SK-N-SH (cell line): ENCODE data around the gene CYP20A1. TPM values are rescaled to one million over a fixed set of nuclear protein-coding genes. Genes with fewer than 3 reads are reported as not detected.

Experiments used
- CTCF ChIA-PET: fragments of 300-600, 350-600 bp; formaldehyde crosslinking; extraction: SDS; loops from one replicate; lab custom pipeline; 2021; lab: Yijun Ruan, JAX
- POLR2A ChIA-PET: fragments of 350-600 bp; sonication (Branson Sonifier 250); formaldehyde crosslinking; extraction: SDS; loops from one replicate; lab custom pipeline; 2020; ENCODE audit warnings: antibody characterized with exemption, inconsistent platforms; lab: Yijun Ruan, JAX
- DNase-seq: peaks from one replicate; pipeline ENCODE4 v3.0.0; 2012
- H2AFZ ChIP-seq: fragments of 200-600 bp; sonication (generic); 2 replicates; pipeline ENCODE4 v1.8.1; 2016; ENCODE audit warnings: antibody characterized with exemption, mild to moderate bottlenecking, low read depth
- H3F3A ChIP-seq: fragments of 200-600 bp; sonication (generic); replicated peaks from 2 replicates; pipeline ENCODE3; 2016; ENCODE audit warnings: antibody characterized with exemption, mild to moderate bottlenecking; ENCODE audit not compliant: insufficient read depth
- H3K27ac ChIP-seq, 2 experiments: fragments of 200-500 bp in 1 of 2; fragments of 200-600 bp in 1 of 2; sonication (Bioruptor generic) in 1 of 2; sonication (generic), shearing (Covaris generic) in 1 of 2; 2 replicates each; pipeline versions ENCODE4 v1.5.1 to v1.6.1; 2014 to 2016; ENCODE audit warnings: low read depth in 2 of 2, inconsistent platforms in 1 of 2, low read length in 1 of 2, mild to moderate bottlenecking in 1 of 2, mixed read lengths in 1 of 2
- H3K27me3 ChIP-seq: fragments of 200-600 bp; sonication (generic), shearing (Covaris generic); 2 replicates; pipeline ENCODE4 v1.6.1; 2016; ENCODE audit warnings: mixed run types; ENCODE audit not compliant: insufficient read depth
- H3K36me3 ChIP-seq, 2 experiments: fragments of 200-500 bp in 1 of 2; fragments of 200-600 bp in 1 of 2; sonication (Bioruptor generic) in 1 of 2; sonication (generic) in 1 of 2; replicated peaks in 1 of 2; 2 replicates each; pipeline versions ENCODE3 to v1.5.1; 2014 to 2016; ENCODE audit warnings: low read length in 1 of 2, mild to moderate bottlenecking in 1 of 2; ENCODE audit not compliant: insufficient read depth in 2 of 2, control insufficient read depth in 1 of 2
- H3K4me1 ChIP-seq, 2 experiments: fragments of 200-500 bp in 1 of 2; fragments of 200-600 bp in 1 of 2; sonication (Bioruptor generic) in 1 of 2; sonication (generic), shearing (Covaris generic) in 1 of 2; 2 replicates each; pipeline versions ENCODE4 v1.5.1 to v1.6.1; 2014 to 2016; ENCODE audit warnings: low read depth in 1 of 2, low read length in 1 of 2, mixed run types in 1 of 2; ENCODE audit not compliant: insufficient read depth in 2 of 2, control insufficient read depth in 1 of 2
- H3K4me2 ChIP-seq: fragments of 200-600 bp; sonication (generic), shearing (Covaris generic); 2 replicates; pipeline ENCODE4 v1.6.1; 2017; ENCODE audit warnings: mixed run types
- H3K4me3 ChIP-seq, 2 experiments: fragments of 200-500 bp in 1 of 2; fragments of 200-600 bp in 1 of 2; sonication (Bioruptor generic) in 1 of 2; sonication (generic), shearing (Covaris generic) in 1 of 2; 2 replicates each; pipeline versions ENCODE4 v1.5.1 to v1.8.1; 2014 to 2016; ENCODE audit warnings: low read depth in 2 of 2, inconsistent platforms in 1 of 2, low read length in 1 of 2, mild to moderate bottlenecking in 1 of 2, mixed read lengths in 1 of 2, moderate library complexity in 1 of 2
- H3K79me2 ChIP-seq: fragments of 200-600 bp; sonication (generic); 2 replicates; pipeline ENCODE4 v1.8.1; 2017; ENCODE audit warnings: mild to moderate bottlenecking; ENCODE audit not compliant: insufficient read depth
- H3K9ac ChIP-seq: fragments of 200-600 bp; sonication (generic); 2 replicates; pipeline ENCODE4 v1.6.1; 2017; ENCODE audit warnings: mixed run types
- H3K9me2 ChIP-seq: fragments of 200-600 bp; sonication (generic); 2 replicates; pipeline ENCODE4 v1.6.1; 2017; ENCODE audit warnings: mixed run types
- H3K9me3 ChIP-seq: fragments of 200-600 bp; sonication (generic); 2 replicates; pipeline ENCODE4 v1.6.1; 2017; ENCODE audit warnings: mixed run types, mild to moderate bottlenecking, moderate library complexity
- H4K20me1 ChIP-seq: fragments of 200-600 bp; sonication (generic); 2 replicates; pipeline ENCODE4 v1.6.1; 2017; ENCODE audit warnings: mild to moderate bottlenecking, mixed run types; ENCODE audit not compliant: insufficient read depth
- FOXM1 ChIP-seq: IDR thresholded peaks from 2 replicates; pipeline ENCODE4 v1.4.0; 2012; ENCODE audit warnings: low read depth, mild to moderate bottlenecking
- GATA2 ChIP-seq: sonication (generic); formaldehyde crosslinking; IDR thresholded peaks from 2 replicates; pipeline ENCODE4 v1.5.0; 2020; ENCODE audit warnings: mild to moderate bottlenecking, missing genetic modification reagents
- JUND ChIP-seq: IDR thresholded peaks from 2 replicates; pipeline ENCODE4 v1.4.0; 2012
- MXI1 ChIP-seq: IDR thresholded peaks from 2 replicates; pipeline ENCODE4 v1.6.1; 2012; ENCODE audit warnings: mild to moderate bottlenecking, low read depth, low read length, improper control_type of control experiment
- POLR2AphosphoS5 ChIP-seq: IDR thresholded peaks from 2 replicates; pipeline ENCODE4 v1.6.1; 2012; ENCODE audit warnings: low read depth, low read length
- RAD21 ChIP-seq: IDR thresholded peaks from 2 replicates; pipeline ENCODE4 v1.6.1; 2012; ENCODE audit warnings: mild to moderate bottlenecking, low read length
- REST ChIP-seq: IDR thresholded peaks from 2 replicates; pipeline ENCODE4 v1.6.1; 2012; ENCODE audit warnings: mild to moderate bottlenecking, low read depth, low read length, moderate library complexity
- TAF1 ChIP-seq: IDR thresholded peaks from 2 replicates; pipeline ENCODE4 v1.6.1; 2012; ENCODE audit warnings: low read depth, mild to moderate bottlenecking, low read length, moderate library complexity, borderline replicate concordance
- TEAD4 ChIP-seq: IDR thresholded peaks from 2 replicates; pipeline ENCODE4 v1.4.0; 2012; ENCODE audit warnings: mild to moderate bottlenecking, borderline replicate concordance; ENCODE audit not compliant: insufficient read depth
- WGBS: methylation state at CpG from one replicate; pipeline ENCODE4 v1.1.6; 2017; ENCODE audit warnings: low lambda C conversion rate; 5-methylcytosine and 5-hydroxymethylcytosine counted together
- polyA plus RNA-seq, 3 experiments: library from polyadenylated mRNA; depleted of rRNA; stranded (reverse); fragments of >200 nt; gene quantifications; 2 replicates each; pipeline ENCODE4 v1.2.3, GENCODE V29; 2012
- TF ChIP-seq, protein P1 (sequence below): IDR thresholded peaks from 2 replicates; pipeline ENCODE4 v1.4.0; 2012; ENCODE audit warnings: low read depth, borderline replicate concordance
- TF ChIP-seq, protein P2 (sequence below): IDR thresholded peaks from 2 replicates; pipeline ENCODE4 v1.4.0; 2012; ENCODE audit warnings: low read depth, borderline replicate concordance

Gene CYP20A1
- polyA plus RNA-seq, 1 of the 3 experiments (the other 2 are of a cell fraction): 10.6 TPM

GRCh38 chr2:203327582-203327900 lies 88.7 kb downstream of the CYP20A1 start:
- peak overlapping the region; percentile 93 to 97 for H3K27ac ChIP-seq
- H3F3A ChIP-seq: peaks cover 26% of the 10 kb centered on the region
- no peaks in the 10 kb centered on the region for H3K27me3 ChIP-seq
- H3K9ac ChIP-seq: peak overlapping the region; percentile 97
- DNase-seq: peak; percentile 52
- CTCF ChIA-PET: interaction anchor here (0.8 to 1.5 kb wide), 3 partner anchors 9 to 88 kb away, joined by 3 read pairs; partner anchors contain the start of gene CYP20A1
- POLR2A ChIA-PET: interaction anchor here (1.0 to 2.1 kb wide), 2 partner anchors 19 to 89 kb away, joined by 3 to 5 read pairs; partner anchors contain the start of gene CYP20A1
- H2AFZ ChIP-seq: peak overlapping the region; percentile 74
- H3K4me3 ChIP-seq: peak overlapping the region; percentile 85 to 90
- H4K20me1 ChIP-seq: peaks cover 29% of the 10 kb centered on the region
- H3K9me3 ChIP-seq: no peaks in the 10 kb centered on the region
- H3K4me1 ChIP-seq: peaks cover 0 to 6% of the 10 kb centered on the region in 2 experiments; a peak in 3 of 4 replicates
- H3K79me2 ChIP-seq: peaks cover 43% of the 10 kb centered on the region
- WGBS: 12% methylated on average over 7 of the region's 7 CpGs
- TF ChIP-seq RAD21 (no peak), TAF1 (no peak), POLR2AphosphoS5 (no peak), FOXM1 (no peak), MXI1 (no peak), TEAD4 (no peak), GATA2 (CRISPR knock-in tag) (no peak), REST (no peak), JUND (no peak)
- TF ChIP-seq, protein P1, sequence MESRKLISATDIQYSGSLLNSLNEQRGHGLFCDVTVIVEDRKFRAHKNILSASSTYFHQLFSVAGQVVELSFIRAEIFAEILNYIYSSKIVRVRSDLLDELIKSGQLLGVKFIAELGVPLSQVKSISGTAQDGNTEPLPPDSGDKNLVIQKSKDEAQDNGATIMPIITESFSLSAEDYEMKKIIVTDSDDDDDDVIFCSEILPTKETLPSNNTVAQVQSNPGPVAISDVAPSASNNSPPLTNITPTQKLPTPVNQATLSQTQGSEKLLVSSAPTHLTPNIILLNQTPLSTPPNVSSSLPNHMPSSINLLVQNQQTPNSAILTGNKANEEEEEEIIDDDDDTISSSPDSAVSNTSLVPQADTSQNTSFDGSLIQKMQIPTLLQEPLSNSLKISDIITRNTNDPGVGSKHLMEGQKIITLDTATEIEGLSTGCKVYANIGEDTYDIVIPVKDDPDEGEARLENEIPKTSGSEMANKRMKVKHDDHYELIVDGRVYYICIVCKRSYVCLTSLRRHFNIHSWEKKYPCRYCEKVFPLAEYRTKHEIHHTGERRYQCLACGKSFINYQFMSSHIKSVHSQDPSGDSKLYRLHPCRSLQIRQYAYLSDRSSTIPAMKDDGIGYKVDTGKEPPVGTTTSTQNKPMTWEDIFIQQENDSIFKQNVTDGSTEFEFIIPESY: no peak
- TF ChIP-seq, protein P2, sequence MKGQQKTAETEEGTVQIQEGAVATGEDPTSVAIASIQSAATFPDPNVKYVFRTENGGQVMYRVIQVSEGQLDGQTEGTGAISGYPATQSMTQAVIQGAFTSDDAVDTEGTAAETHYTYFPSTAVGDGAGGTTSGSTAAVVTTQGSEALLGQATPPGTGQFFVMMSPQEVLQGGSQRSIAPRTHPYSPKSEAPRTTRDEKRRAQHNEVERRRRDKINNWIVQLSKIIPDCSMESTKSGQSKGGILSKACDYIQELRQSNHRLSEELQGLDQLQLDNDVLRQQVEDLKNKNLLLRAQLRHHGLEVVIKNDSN: no peak
- H3K36me3 ChIP-seq: peaks cover 0 to 4% of the 10 kb centered on the region in 2 experiments
- peak overlapping the region; percentile 86 for H3K4me2 ChIP-seq
- H3K9me2 ChIP-seq: no peaks in the 10 kb centered on the region
